H1 (cell line): Measurements from ENCODE around the gene PLPPR1. TPM values are rescaled to one million over a fixed set of nuclear protein-coding genes. Genes with fewer than 3 reads are reported as not detected.

Source experiments
- ASH2L ChIP-seq: fragments of 200-600, 300-600 bp; sonication (generic); IDR thresholded peaks from one replicate; pipeline ENCODE4 v1.7.1; 2017; ENCODE audit warnings: low read length
- E2F6 ChIP-seq: IDR thresholded peaks from 2 replicates; pipeline ENCODE4 v1.6.1; 2012; ENCODE audit warnings: inconsistent platforms
- FOSL1 ChIP-seq: IDR thresholded peaks from 2 replicates; pipeline ENCODE4 v1.6.1; 2011; ENCODE audit warnings: mild to moderate bottlenecking, low read depth, low read length, moderate library complexity; ENCODE audit not compliant: insufficient read depth
- RBBP5 ChIP-seq: IDR thresholded peaks from 2 replicates; pipeline ENCODE4 v1.7.1; 2012; ENCODE audit warnings: low read depth, mild to moderate bottlenecking, inconsistent platforms, low read length, moderate library complexity, borderline replicate concordance
- SIRT6 ChIP-seq: IDR thresholded peaks from one replicate; pipeline ENCODE4 v1.7.1; 2012; ENCODE audit warnings: low read length, inconsistent platforms
- TBP ChIP-seq: IDR thresholded peaks from 2 replicates; pipeline ENCODE4 v1.6.1; 2011; ENCODE audit warnings: low read depth, low read length, improper control_type of control experiment
- TCF12 ChIP-seq: IDR thresholded peaks from 2 replicates; pipeline ENCODE4 v1.6.1; 2011; ENCODE audit warnings: low read depth, mild to moderate bottlenecking, low read length
- polyA plus RNA-seq, 7 experiments: library from polyadenylated mRNA; depleted of rRNA in 3 of 7; stranded (reverse) in 5 of 7; unstranded in 2 of 7; fragments of >200 nt in 5 of 7; fragments of 200-250 nt in 2 of 7; gene quantifications; 1 replicate in 5 of 7; 2 replicates in 1 of 7; 4 replicates in 1 of 7; pipeline versions ENCODE4 v1.2.1 to v1.2.3, GENCODE V29; 2011 to 2013; ENCODE audit warnings: missing spikeins in 2 of 7, mixed read lengths in 2 of 7
- total RNA-seq: library from RNA; stranded (reverse); fragmentation: NEBNext Ultra II Directional; extraction: Animal tissue kit (Norgen Biotek cat#: 25700); gene quantifications from 2 replicates; pipeline ENCODE4 v1.2.1, GENCODE V29; 2021

The PLPPR1 gene
- total and polyA plus RNA-seq, 2 of the 8 experiments (the other 6 are each of a cell fraction or from before 2014, with no cell fraction given) = 1.4 to 1.8 TPM

GRCh38 chr9:101324245-101324804 is 295.8 kb downstream of the PLPPR1 start (continued):
- TF ChIP-seq E2F6 (no peak), FOSL1 (no peak), SIRT6 (no peak), TCF12 (no peak), TBP (no peak), RBBP5 (no peak), ASH2L (no peak)
- TF ChIP-seq, all 59 proteins: peak for 0
